HepG2 (cell line): ENCODE results near the gene SYNGR4. TPM values are rescaled to one million over a fixed set of nuclear protein-coding genes. Genes with fewer than 3 reads are reported as not detected.

Experiments
- ADNP ChIP-seq: sonication (generic); formaldehyde crosslinking; IDR thresholded peaks from 2 replicates; pipeline ENCODE4 v1.4.0; 2020; ENCODE audit warnings: missing genetic modification reagents
- ARNTL ChIP-seq: sonication (generic); formaldehyde crosslinking; IDR thresholded peaks from 2 replicates; pipeline ENCODE4 v1.4.0; 2020; ENCODE audit warnings: mild to moderate bottlenecking, missing genetic modification reagents
- CBX2 ChIP-seq, 2 experiments: fragments of 200-600 bp in 1 of 2; sonication (generic); formaldehyde crosslinking in 1 of 2; IDR thresholded peaks; 2 replicates each; pipeline versions ENCODE4 v1.7.0 to v1.8.1; 2018 to 2022; ENCODE audit warnings: low read depth in 2 of 2, low read length in 1 of 2, mild to moderate bottlenecking in 1 of 2, missing genetic modification reagents in 1 of 2
- ETV6 ChIP-seq: sonication (generic); formaldehyde crosslinking; conservative IDR thresholded peaks from 2 replicates; pipeline ENCODE4 v1.4.0; 2020; ENCODE audit warnings: missing genetic modification reagents
- GABPB1 ChIP-seq: IDR thresholded peaks from 2 replicates; pipeline ENCODE4 v1.6.1; 2016; ENCODE audit warnings: mild to moderate bottlenecking, missing genetic modification reagents, moderate library complexity, missing compliant biosample characterization
- HIVEP1 ChIP-seq: sonication (generic); formaldehyde crosslinking; IDR thresholded peaks from 2 replicates; pipeline ENCODE4 v1.4.0; 2020; ENCODE audit warnings: mild to moderate bottlenecking, missing genetic modification reagents
- HMG20A ChIP-seq: IDR thresholded peaks from 2 replicates; pipeline ENCODE4 v1.6.1; 2016; ENCODE audit warnings: borderline replicate concordance
- KMT2B ChIP-seq: IDR thresholded peaks from 2 replicates; pipeline ENCODE4 v1.6.1; 2016; ENCODE audit warnings: missing genetic modification reagents, missing compliant biosample characterization
- SNAPC2 ChIP-seq: sonication (generic); formaldehyde crosslinking; IDR thresholded peaks from 2 replicates; pipeline ENCODE4 v1.8.1; 2022; ENCODE audit warnings: mild to moderate bottlenecking, missing genetic modification reagents
- ZBTB46 ChIP-seq: sonication (generic); formaldehyde crosslinking; IDR thresholded peaks from 2 replicates; pipeline ENCODE4 v1.4.0; 2020; ENCODE audit warnings: mild to moderate bottlenecking, missing genetic modification reagents, borderline replicate concordance
- ZFX ChIP-seq: sonication (generic); formaldehyde crosslinking; IDR thresholded peaks from 2 replicates; pipeline ENCODE4 v1.4.0; 2020; ENCODE audit warnings: mild to moderate bottlenecking, low read depth, missing genetic modification reagents, moderate library complexity
- ZMYM4 ChIP-seq: sonication (generic); formaldehyde crosslinking; IDR thresholded peaks from 2 replicates; pipeline ENCODE4 v1.8.1; 2023; ENCODE audit warnings: mild to moderate bottlenecking, missing genetic modification reagents
- ZNF121 ChIP-seq: sonication (generic); formaldehyde crosslinking; IDR thresholded peaks from 2 replicates; pipeline ENCODE4 v1.5.0; 2020; ENCODE audit warnings: mild to moderate bottlenecking, missing genetic modification reagents
- ZNF160 ChIP-seq: sonication (generic); formaldehyde crosslinking; IDR thresholded peaks from 2 replicates; pipeline ENCODE4 v1.8.0; 2022; ENCODE audit warnings: mild to moderate bottlenecking, inconsistent platforms, missing genetic modification reagents
- ZNF207 ChIP-seq: fragments of 450-650 bp; IDR thresholded peaks from 2 replicates; pipeline ENCODE4 v1.6.1; 2016; ENCODE audit warnings: antibody characterized with exemption, borderline replicate concordance
- ZNF225 ChIP-seq: sonication (generic); formaldehyde crosslinking; IDR thresholded peaks from 2 replicates; pipeline ENCODE4 v1.4.0; 2020; ENCODE audit warnings: mild to moderate bottlenecking, missing genetic modification reagents
- ZNF280D ChIP-seq: sonication (generic); formaldehyde crosslinking; IDR thresholded peaks from 2 replicates; pipeline ENCODE4 v1.5.1; 2020; ENCODE audit warnings: mild to moderate bottlenecking, missing genetic modification reagents
- ZNF710 ChIP-seq: sonication (generic); formaldehyde crosslinking; IDR thresholded peaks from 2 replicates; pipeline ENCODE4 v1.5.0; 2020; ENCODE audit warnings: mild to moderate bottlenecking, missing genetic modification reagents, borderline replicate concordance
- ZSCAN29 ChIP-seq: sonication (generic); formaldehyde crosslinking; conservative IDR thresholded peaks from 2 replicates; pipeline ENCODE4 v1.4.0; 2020; ENCODE audit warnings: mild to moderate bottlenecking, missing genetic modification reagents
- ZXDC ChIP-seq: sonication (generic); formaldehyde crosslinking; IDR thresholded peaks from 2 replicates; pipeline ENCODE4 v1.5.0; 2020; ENCODE audit warnings: mild to moderate bottlenecking, missing genetic modification reagents
- polyA plus RNA-seq, 8 experiments: library from polyadenylated mRNA; depleted of rRNA in 3 of 8; stranded (reverse) in 7 of 8; unstranded in 1 of 8; fragments of >200 nt; fragmentation: Illumina TruSeq in 4 of 8; extraction: Trizol in 4 of 8; gene quantifications; 2 replicates each; pipeline versions ENCODE4 v1.2.1 to v1.2.3, GENCODE V29; 2011 to 2016; ENCODE audit warnings: low read depth in 4 of 8, missing spikeins in 1 of 8, mixed read lengths in 1 of 8; ENCODE audit not compliant: insufficient read depth in 1 of 8
- total RNA-seq, 5 experiments: library from RNA; depleted of rRNA; stranded (reverse); fragments of >200 nt; fragmentation: Illumina TruSeq; extraction: Trizol; gene quantifications; 2 replicates each; pipeline ENCODE4 v1.2.3, GENCODE V29; 2016; ENCODE audit warnings: low read depth in 1 of 5

SYNGR4 gene
- total and polyA plus RNA-seq, 2 of the 13 experiments (the other 11 are each of a cell fraction or from before 2014, with no cell fraction given): not detected

- TF ChIP-seq ZNF710 (CRISPR knock-in tag): no peak
- TF ChIP-seq ZNF160 (CRISPR knock-in tag): no peak
- no peak for TF ChIP-seq ETV6 (CRISPR knock-in tag)
- no peak for TF ChIP-seq HIVEP1 (CRISPR knock-in tag)
- TF ChIP-seq ZNF225 (CRISPR knock-in tag): no peak; the same call in 1 of the 2 replicates
- no peak for TF ChIP-seq ADNP (CRISPR knock-in tag)
- no peak for TF ChIP-seq ZNF280D (CRISPR knock-in tag)
- TF ChIP-seq ZSCAN29: no peak
- TF ChIP-seq ARNTL (CRISPR knock-in tag): no peak
- TF ChIP-seq ZFX: peak; percentile 91
- TF ChIP-seq GABPB1 (CRISPR knock-in tag): peak; percentile 81
- no peak for TF ChIP-seq ZNF207
- TF ChIP-seq SNAPC2 (CRISPR knock-in tag): 0 out of 2 replicates have a peak, but pooled peaks have one; percentile 19
- TF ChIP-seq ZXDC: no peak
- no peak for TF ChIP-seq ZBTB46 (CRISPR knock-in tag)
- TF ChIP-seq CBX2 (IDR thresholded peaks at IDR 0.05; ENCODE audit: low read depth, low read length): no peak
- no peak for TF ChIP-seq CBX2 (CRISPR knock-in tag; IDR thresholded peaks at IDR 0.05; ENCODE audit: low read depth)
- no peak for TF ChIP-seq HMG20A (CRISPR knock-in tag)
- TF ChIP-seq ZMYM4: 0 out of 2 replicates have a peak, but pooled peaks have one; percentile 28
- TF ChIP-seq KMT2B (CRISPR knock-in tag): no peak; the same call in 1 of the 2 replicates
- no peak for TF ChIP-seq ZNF121 (CRISPR knock-in tag)
Measured at GRCh38 chr19:48362716-48363499, 1.3 kb upstream of the SYNGR4 start (continued).
